Keratinocyte (primary cell): ENCODE measurements around the gene ACOX2. TPM values are rescaled to one million over a fixed set of nuclear protein-coding genes. Genes with fewer than 3 reads are reported as not detected.

Experiments
- DNase-seq: peaks from one replicate; pipeline ENCODE4 v3.0.0-alpha.2; 2011; ENCODE audit warnings: low read depth, missing footprints, low spot score
- FAIRE-seq: peaks from 2 replicates; lab custom pipeline; 2011; peaks lifted over from hg19 to GRCh38; lab: Jason Lieb, UNC
- H2AFZ ChIP-seq: 2 replicates; pipeline ENCODE4 v1.6.0; 2012; ENCODE audit warnings: low read length, control low read depth, inconsistent platforms; ENCODE audit not compliant: control insufficient read depth
- H3K27ac ChIP-seq: 2 replicates; pipeline ENCODE4 v1.5.1; 2011; ENCODE audit warnings: low read length; ENCODE audit not compliant: control insufficient read depth, insufficient read depth
- H3K27me3 ChIP-seq: 3 replicates; pipeline ENCODE4 v1.6.0; 2011; ENCODE audit warnings: low read length; ENCODE audit not compliant: control insufficient read depth, insufficient read depth; ENCODE audit errors: extremely low read depth
- H3K36me3 ChIP-seq, 2 experiments: 2 replicates in 1 of 2; 3 replicates in 1 of 2; pipeline ENCODE4 v1.5.1; 2011; ENCODE audit warnings: low read length in 2 of 2, mild to moderate bottlenecking in 1 of 2; ENCODE audit not compliant: control insufficient read depth in 2 of 2, insufficient read depth in 2 of 2; ENCODE audit errors: extremely low read depth in 1 of 2
- H3K4me1 ChIP-seq: 3 replicates; pipeline ENCODE4 v1.5.1; 2011; ENCODE audit warnings: low read length; ENCODE audit not compliant: control insufficient read depth, insufficient read depth; ENCODE audit errors: extremely low read depth
- H3K4me2 ChIP-seq: 3 replicates; pipeline ENCODE4 v1.6.0; 2011; ENCODE audit warnings: low read depth, low read length; ENCODE audit not compliant: control insufficient read depth, insufficient read depth; ENCODE audit errors: extremely low read depth
- H3K4me3 ChIP-seq, 3 experiments: fragments of 200-600 bp in 1 of 3; sonication (generic) in 1 of 3; 2 replicates in 2 of 3; 3 replicates in 1 of 3; pipeline ENCODE4 v1.5.1; 2011 to 2016; ENCODE audit warnings: low read length in 3 of 3, mild to moderate bottlenecking in 3 of 3, control low read depth in 2 of 3, inconsistent platforms in 1 of 3, low read depth in 1 of 3, mixed read lengths in 1 of 3, mixed run types in 1 of 3, moderate library complexity in 1 of 3; ENCODE audit not compliant: control insufficient read depth in 2 of 3, insufficient read depth in 2 of 3; ENCODE audit errors: extremely low read depth in 1 of 3
- H3K79me2 ChIP-seq: 2 replicates; pipeline ENCODE4 v1.6.0; 2012; ENCODE audit warnings: low read length; ENCODE audit not compliant: control insufficient read depth, insufficient read depth
- H3K9ac ChIP-seq: 3 replicates; pipeline ENCODE4 v1.6.0; 2011; ENCODE audit warnings: low read length; ENCODE audit not compliant: control insufficient read depth, insufficient read depth; ENCODE audit errors: extremely low read depth
- H3K9me1 ChIP-seq: 3 replicates; pipeline ENCODE4 v1.6.0; 2011; ENCODE audit warnings: low read length; ENCODE audit not compliant: control insufficient read depth, insufficient read depth; ENCODE audit errors: extremely low read depth
- H3K9me3 ChIP-seq: 2 replicates; pipeline ENCODE4 v1.5.1; 2012; ENCODE audit warnings: low read depth, low read length; ENCODE audit not compliant: control insufficient read depth
- H4K20me1 ChIP-seq: 3 replicates; pipeline ENCODE4 v1.6.0; 2011; ENCODE audit warnings: low read length; ENCODE audit not compliant: control insufficient read depth, insufficient read depth; ENCODE audit errors: extremely low read depth
- EZH2 ChIP-seq: IDR thresholded peaks from one replicate; pipeline ENCODE4 v1.6.1; 2012; ENCODE audit warnings: inconsistent platforms, mild to moderate bottlenecking, low read length, moderate library complexity
- dilution Hi-C: fragments of 300-500 bp; cut with MboI; formaldehyde crosslinking; loops from one replicate; pipeline ENCODE4 v1.7.0; 2020; ENCODE audit warnings: low sequenced_read_pairs; ENCODE audit not compliant: extremely low pct_ligation_motif_present
- polyA plus RNA-seq, 5 experiments: library from polyadenylated mRNA; depleted of rRNA in 3 of 5; stranded (reverse) in 3 of 5; stranded (forward) in 1 of 5; unstranded in 1 of 5; fragments of >200 nt; gene quantifications; 1 replicate in 1 of 5; 2 replicates in 3 of 5; 3 replicates in 1 of 5; pipeline versions ENCODE4 v1.2.1 to v1.2.3, GENCODE V29; 2011 to 2012; ENCODE audit warnings: missing spikeins in 2 of 5, low read depth in 1 of 5, low replicate concordance in 1 of 5
- TF ChIP-seq, protein P1 (sequence below), 3 experiments: IDR thresholded peaks in 1 of 3; conservative IDR thresholded peaks in 1 of 3; optimal IDR thresholded peaks in 1 of 3; 2 replicates in 2 of 3; 3 replicates in 1 of 3; pipeline versions ENCODE3 to v1.5.1; 2011; ENCODE audit warnings: low read length in 3 of 3, mild to moderate bottlenecking in 3 of 3, moderate library complexity in 2 of 3, control low read depth in 1 of 3, inconsistent platforms in 1 of 3; ENCODE audit not compliant: insufficient read depth in 2 of 3; ENCODE audit errors: extremely low read depth in 1 of 3

The ACOX2 gene
- polyA plus RNA-seq, 1 donor (not counting 4 experiments of a cell fraction or from before 2014, with no cell fraction given), result 0.20 TPM

DNA sequence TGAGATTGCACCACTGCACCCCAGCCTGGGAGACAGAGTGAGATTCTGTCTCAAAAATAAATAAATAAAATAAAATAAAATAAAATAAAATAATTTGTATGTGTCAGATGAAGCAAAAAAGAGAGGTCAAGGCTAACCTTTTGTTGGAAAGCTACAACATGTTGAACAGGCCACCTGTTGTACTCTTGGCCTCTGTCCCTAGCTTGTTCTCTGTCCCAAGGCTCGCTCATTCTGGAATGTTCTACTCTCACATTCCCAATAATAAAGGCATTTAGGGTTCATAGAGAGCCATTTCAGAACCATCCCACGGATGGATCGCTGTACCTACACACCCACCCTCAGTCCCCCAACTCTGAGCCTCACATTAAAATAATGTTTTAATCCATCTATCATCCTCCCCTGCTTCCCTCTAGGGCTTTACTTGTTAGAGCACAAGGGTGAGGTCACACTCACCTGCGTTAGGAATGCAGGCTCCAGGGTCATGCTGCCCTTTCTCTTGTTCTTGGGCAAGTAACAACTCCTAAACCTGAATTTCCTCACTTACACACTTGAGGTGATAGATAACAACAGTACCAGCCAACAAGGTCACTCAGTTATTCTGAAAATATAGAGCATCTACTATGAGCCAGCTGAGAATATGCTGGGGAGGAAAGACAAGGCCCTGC, 70.0 kb downstream of the ACOX2 start:
- Histone ChIP-seq H2AFZ (no peak overlapping the region), H4K20me1 (no peaks in the 10 kb centered on the region), H3K36me3 (no peaks in the 10 kb centered on the region), H3K9ac (no peak overlapping the region), H3K79me2 (no peaks in the 10 kb centered on the region), H3K4me1 (peaks cover 22% of the 10 kb centered on the region), H3K4me3 (no peak overlapping the region), H3K9me3 (no peaks in the 10 kb centered on the region), H3K27me3 (no peaks in the 10 kb centered on the region), H3K9me1 (no peaks in the 10 kb centered on the region), H3K4me2 (no peak overlapping the region), H3K27ac (no peak overlapping the region)
- dilution Hi-C loops, result no loop called here
- FAIRE-seq, result no peak
- TF ChIP-seq, protein P1, sequence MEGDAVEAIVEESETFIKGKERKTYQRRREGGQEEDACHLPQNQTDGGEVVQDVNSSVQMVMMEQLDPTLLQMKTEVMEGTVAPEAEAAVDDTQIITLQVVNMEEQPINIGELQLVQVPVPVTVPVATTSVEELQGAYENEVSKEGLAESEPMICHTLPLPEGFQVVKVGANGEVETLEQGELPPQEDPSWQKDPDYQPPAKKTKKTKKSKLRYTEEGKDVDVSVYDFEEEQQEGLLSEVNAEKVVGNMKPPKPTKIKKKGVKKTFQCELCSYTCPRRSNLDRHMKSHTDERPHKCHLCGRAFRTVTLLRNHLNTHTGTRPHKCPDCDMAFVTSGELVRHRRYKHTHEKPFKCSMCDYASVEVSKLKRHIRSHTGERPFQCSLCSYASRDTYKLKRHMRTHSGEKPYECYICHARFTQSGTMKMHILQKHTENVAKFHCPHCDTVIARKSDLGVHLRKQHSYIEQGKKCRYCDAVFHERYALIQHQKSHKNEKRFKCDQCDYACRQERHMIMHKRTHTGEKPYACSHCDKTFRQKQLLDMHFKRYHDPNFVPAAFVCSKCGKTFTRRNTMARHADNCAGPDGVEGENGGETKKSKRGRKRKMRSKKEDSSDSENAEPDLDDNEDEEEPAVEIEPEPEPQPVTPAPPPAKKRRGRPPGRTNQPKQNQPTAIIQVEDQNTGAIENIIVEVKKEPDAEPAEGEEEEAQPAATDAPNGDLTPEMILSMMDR (optimal IDR thresholded peaks at IDR 0.05 in 1 of 3, IDR thresholded peaks at IDR 0.05 in 1 of 3, conservative IDR thresholded peaks at IDR 0.05 in 1 of 3; ENCODE audit: extremely low read depth in 1 of 3, insufficient read depth in 2 of 3, low read length in 3 of 3), result no peak
- TF ChIP-seq EZH2, result no peak
- DNase-seq, result no peak

DNA sequence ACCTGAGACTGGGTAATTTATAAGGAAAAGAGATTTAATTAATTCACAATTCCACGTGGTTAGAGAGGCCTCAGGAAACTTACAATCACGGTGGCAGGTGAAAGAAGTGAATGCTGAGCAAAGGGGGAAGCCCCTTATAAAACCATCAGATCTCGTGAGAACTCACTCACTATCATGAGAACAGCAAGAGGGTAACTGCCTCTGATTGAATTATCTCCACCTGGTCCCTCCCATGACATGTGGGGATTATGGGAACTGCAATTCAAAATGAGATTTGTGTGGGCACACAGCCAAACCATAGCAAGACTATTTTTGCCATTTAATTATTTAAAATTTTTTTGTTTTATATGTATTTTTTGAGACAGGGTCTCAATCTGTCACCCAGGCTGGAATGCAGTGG, 72.1 kb downstream of the ACOX2 start:
- H3K4me1 ChIP-seq, result peaks cover 5% of the 10 kb centered on the region
- no peak overlapping the region for H3K4me3 ChIP-seq
- H3K36me3 ChIP-seq, result no peaks in the 10 kb centered on the region
- no peak overlapping the region for H3K9ac ChIP-seq
- H3K27ac ChIP-seq, result no peak overlapping the region
- H3K9me3 ChIP-seq, result no peaks in the 10 kb centered on the region
- no peaks in the 10 kb centered on the region for H3K9me1 ChIP-seq
- dilution Hi-C loops, result no loop called here
- H3K27me3 ChIP-seq, result no peaks in the 10 kb centered on the region
- no peaks in the 10 kb centered on the region for H3K79me2 ChIP-seq
- no peaks in the 10 kb centered on the region for H4K20me1 ChIP-seq
- FAIRE-seq, result no peak
- no peak overlapping the region for H3K4me2 ChIP-seq
- no peak for TF ChIP-seq EZH2
- TF ChIP-seq, protein P1 (optimal IDR thresholded peaks at IDR 0.05 in 1 of 3, IDR thresholded peaks at IDR 0.05 in 1 of 3, conservative IDR thresholded peaks at IDR 0.05 in 1 of 3; ENCODE audit: extremely low read depth in 1 of 3, insufficient read depth in 2 of 3, low read length in 3 of 3), result no peak
- no peak for DNase-seq
- no peak overlapping the region for H2AFZ ChIP-seq
